Choroid plexus epithelial cell (primary cell): ENCODE data around the gene VAMP5.

ENCODE experiments used
- DNase-seq: peaks from one replicate; pipeline ENCODE4 v3.0.0-alpha.2; 2010; ENCODE audit warnings: low read depth
- H3K4me3 ChIP-seq: 2 replicates; pipeline ENCODE4 v1.5.1; 2011; ENCODE audit warnings: low read depth, mild to moderate bottlenecking, control low read depth, low read length, moderate library complexity
- TF ChIP-seq, protein P1 (sequence below): conservative IDR thresholded peaks from 2 replicates; pipeline ENCODE4 v1.5.1; 2011; ENCODE audit warnings: low read depth, mild to moderate bottlenecking, control low read depth, inconsistent platforms, low read length, moderate library complexity

VAMP5 gene

DNA sequence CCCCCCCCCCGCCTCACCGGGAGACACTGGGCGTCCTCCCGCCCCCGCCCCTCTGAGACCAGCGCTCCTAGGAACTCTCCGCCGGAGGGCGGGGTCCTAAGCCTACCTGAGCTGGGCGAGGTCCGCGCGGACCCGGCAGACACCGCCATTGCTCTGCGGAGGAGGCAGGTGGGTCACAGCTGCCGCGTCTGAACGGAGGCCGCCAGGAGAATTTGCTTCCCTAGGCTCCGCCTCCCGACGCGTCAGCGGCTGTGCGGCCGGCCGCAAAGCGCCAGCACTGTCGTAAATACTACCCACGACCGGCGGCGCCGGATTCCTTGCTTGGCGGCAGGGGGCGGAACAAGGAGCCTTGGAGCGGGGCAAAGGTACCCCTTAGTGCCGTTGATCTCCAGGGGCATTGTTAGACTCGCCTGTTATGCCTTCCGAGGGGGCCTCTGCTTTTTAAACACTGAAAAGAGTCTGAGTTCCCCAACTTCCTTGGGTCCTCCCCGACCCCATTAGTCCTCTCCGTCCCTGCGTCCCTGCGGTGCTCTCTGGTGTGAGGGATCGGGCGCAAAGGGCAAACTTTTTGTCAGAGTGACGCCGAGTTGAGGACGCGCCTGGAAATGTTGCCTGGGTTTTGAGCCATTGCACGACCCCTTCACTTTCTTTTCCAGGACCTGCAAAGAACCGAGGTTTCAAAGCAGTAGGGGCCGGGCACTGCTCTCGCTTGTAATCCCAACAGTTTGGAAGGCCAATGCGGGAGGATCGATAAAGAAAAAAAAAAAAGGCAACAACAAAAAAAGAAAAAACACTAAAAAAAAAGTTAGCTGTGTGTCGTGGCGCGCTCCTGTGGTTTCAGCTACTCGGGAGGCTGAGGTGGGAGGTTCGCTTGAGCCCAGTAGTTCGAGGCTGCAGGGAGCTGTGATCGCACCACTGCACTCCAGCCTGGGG is 22.7 kb upstream of the VAMP5 start, which contains the start of gene GGCX:
Gene GGCX, minus strand, starts transcription at position 214 of the 933 bp plus-strand sequence. Its CDS starts 65 bp downstream, at position 149.
- peak within 1 kb of the TSS; percentile 71 for H3K4me3 ChIP-seq
- TF ChIP-seq, protein P1, sequence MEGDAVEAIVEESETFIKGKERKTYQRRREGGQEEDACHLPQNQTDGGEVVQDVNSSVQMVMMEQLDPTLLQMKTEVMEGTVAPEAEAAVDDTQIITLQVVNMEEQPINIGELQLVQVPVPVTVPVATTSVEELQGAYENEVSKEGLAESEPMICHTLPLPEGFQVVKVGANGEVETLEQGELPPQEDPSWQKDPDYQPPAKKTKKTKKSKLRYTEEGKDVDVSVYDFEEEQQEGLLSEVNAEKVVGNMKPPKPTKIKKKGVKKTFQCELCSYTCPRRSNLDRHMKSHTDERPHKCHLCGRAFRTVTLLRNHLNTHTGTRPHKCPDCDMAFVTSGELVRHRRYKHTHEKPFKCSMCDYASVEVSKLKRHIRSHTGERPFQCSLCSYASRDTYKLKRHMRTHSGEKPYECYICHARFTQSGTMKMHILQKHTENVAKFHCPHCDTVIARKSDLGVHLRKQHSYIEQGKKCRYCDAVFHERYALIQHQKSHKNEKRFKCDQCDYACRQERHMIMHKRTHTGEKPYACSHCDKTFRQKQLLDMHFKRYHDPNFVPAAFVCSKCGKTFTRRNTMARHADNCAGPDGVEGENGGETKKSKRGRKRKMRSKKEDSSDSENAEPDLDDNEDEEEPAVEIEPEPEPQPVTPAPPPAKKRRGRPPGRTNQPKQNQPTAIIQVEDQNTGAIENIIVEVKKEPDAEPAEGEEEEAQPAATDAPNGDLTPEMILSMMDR, result peak; percentile 15
- peak; percentile 94 for DNase-seq

DNA sequence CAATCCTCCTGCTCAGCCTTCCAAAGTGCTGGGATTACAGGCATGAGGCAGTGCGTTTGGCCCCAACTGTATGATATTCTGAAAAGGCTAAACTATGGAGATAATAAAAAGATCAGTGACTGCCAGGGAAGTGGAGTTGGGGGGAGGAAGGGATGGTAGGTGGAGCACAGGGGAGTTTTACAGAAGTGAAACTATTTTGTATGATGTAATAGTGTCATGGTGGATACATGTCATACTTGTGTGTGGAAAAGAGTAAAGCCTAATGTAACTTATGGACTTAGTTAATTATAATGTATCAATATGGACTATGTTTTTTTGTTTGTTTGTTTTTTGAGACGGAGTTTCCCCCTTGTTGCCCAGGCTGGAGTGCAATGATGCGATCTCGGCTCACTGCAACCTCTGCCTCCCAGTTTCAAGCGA is 20.1 kb upstream of the VAMP5 start:
- DNase-seq, result no peak
- TF ChIP-seq, protein P1, result no peak
- H3K4me3 ChIP-seq, result no peak overlapping the region

DNA sequence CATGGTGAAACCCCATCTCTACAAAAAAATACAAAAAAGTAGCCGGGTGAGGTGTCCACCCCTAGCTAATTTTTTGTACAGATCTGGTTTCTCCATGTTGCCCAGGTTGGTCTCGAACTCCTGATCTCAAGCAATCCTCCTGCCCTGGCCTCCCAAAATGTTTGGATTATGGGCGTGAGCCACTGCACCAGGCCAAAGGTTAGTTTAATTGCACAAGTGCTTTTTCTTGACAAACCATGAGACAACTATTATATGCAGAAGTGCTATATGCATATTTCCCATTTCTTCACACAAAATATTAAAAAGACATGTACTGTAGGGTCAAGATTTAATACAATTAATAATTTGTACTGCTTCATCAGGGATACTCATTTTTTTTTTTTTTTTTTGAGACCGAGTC is 18.0 kb upstream of the VAMP5 start:
- TF ChIP-seq, protein P1, result no peak
- no peak overlapping the region for H3K4me3 ChIP-seq
- no peak for DNase-seq

DNA sequence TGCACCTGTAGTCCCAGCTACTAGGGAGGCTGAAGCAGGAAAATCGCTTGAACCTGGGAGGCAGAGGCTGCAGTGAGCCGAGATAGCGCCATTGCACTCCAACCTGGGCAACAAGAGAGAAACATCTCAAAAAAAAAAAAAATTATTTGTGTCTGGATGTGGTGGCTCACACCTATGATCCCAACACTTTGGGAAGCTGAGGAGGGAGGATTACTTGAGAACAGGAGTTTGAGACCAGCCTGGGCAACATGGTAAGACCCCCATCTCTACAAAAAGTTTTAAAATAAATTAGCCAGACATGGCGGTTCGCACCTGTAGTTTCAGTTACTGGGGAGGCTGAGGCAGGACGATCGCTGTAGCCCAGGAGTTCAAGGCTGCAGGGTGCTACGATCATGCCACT is 8.5 kb upstream of the VAMP5 start:
- TF ChIP-seq, protein P1, result no peak
- DNase-seq, result no peak
- H3K4me3 ChIP-seq, result no peak overlapping the region

DNA sequence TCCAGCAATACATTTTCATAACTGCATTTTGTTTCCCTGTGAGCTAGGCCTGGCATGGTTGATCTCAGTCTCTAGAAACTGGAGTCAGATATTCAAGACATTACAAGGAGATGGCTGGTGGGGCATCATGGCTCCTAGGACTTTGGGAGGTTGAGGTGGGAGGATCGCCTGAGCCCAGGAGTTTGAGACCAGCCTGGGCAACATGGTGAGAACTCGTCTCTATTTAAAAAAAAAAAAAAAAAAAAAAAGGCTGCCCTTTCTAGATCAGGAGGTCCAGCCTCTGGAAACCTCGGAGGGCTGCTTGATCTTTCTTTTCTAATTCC is 7.2 kb upstream of the VAMP5 start:
- DNase-seq, result no peak
- no peak overlapping the region for H3K4me3 ChIP-seq
- TF ChIP-seq, protein P1, result no peak

DNA sequence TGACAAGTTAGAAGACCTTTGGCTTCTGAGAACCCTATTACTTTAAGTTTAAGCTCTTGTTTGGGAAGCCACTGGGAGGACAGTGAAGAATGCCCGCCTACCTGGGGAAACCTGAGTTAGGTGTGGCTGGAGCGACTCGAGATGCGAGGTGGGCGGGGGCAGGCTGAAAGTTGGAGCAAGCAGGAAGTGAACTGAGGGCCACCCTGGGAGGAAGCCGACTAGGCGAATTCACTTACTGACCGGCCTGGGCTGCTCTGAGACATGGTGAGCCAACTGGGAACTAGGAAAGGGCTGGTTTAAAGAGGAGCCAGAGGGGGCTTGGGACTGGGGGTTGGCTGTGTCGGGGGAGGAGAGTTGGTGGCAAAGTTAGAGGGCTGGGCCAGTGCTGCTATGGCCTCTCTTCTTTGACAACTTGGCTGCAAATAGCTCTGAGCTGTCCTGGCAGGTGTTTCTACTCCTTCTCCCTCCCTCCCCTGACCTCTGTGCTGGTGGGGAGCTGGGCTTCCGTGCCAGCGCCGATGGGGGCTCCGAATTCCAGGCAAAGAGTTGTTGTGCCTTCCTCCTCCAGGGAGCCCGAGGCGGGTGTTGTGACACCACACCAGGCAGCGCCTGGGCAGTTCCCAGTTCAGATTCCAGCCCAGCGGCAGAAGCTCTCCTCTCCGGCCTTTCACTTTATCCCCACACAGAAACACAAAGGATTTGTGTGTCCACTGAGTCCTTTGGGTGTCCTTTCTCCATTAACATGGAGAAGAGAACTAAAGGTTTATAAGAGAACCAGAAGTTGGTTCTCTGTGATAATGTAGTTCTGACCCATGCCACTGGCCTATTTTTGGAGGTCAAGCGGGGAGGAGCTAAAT is 6.6 kb upstream of the VAMP5 start, which contains the start of gene VAMP8:
Gene VAMP8, plus strand, starts transcription at position 201 of the 857 bp plus-strand sequence. Its CDS starts 61 bp downstream, at position 262.
- no peak for DNase-seq
- H3K4me3 ChIP-seq, result no peak within 1 kb of the TSS
- TF ChIP-seq, protein P1, result no peak
